GM23338 (cell line): Measurements from ENCODE around the gene RNF115. TPM values are rescaled to one million over a fixed set of nuclear protein-coding genes. Genes with fewer than 3 reads are reported as not detected.

Experiments
- ATAC-seq: fragments of 200-7000 bp; cut with Tn5 transposase; 3 replicates; pipeline ENCODE4 v1.9.1; 2020
- DNase-seq: peaks from one replicate; pipeline ENCODE4 v3.0.0-alpha.2; 2015; ENCODE audit warnings: low spot score
- H2AFZ ChIP-seq: fragments of 200-600 bp; sonication (generic); 2 replicates; pipeline ENCODE4 v1.8.0; 2016; ENCODE audit warnings: antibody characterized with exemption, mild to moderate bottlenecking, moderate library complexity
- H3F3A ChIP-seq: fragments of 200-600 bp; sonication (generic); replicated peaks from 2 replicates; pipeline ENCODE4 v1.8.0; 2017; ENCODE audit warnings: antibody characterized with exemption, mixed run types, low read depth
- H3K27ac ChIP-seq: fragments of 200-600 bp; sonication (generic); 2 replicates; pipeline ENCODE4 v1.6.1; 2016; ENCODE audit warnings: low read depth
- H3K27me3 ChIP-seq: fragments of 200-600 bp; sonication (generic); 2 replicates; pipeline ENCODE4 v1.8.0; 2016; ENCODE audit warnings: mild to moderate bottlenecking, mixed run types, moderate library complexity; ENCODE audit not compliant: insufficient read depth
- H3K36me3 ChIP-seq: fragments of 200-600 bp; sonication (generic); 2 replicates; pipeline ENCODE4 v1.8.0; 2016; ENCODE audit warnings: mild to moderate bottlenecking; ENCODE audit not compliant: insufficient read depth
- H3K4me1 ChIP-seq: fragments of 200-600 bp; sonication (generic); 2 replicates; pipeline ENCODE4 v1.8.0; 2016; ENCODE audit warnings: mild to moderate bottlenecking, moderate library complexity; ENCODE audit not compliant: insufficient read depth
- H3K4me2 ChIP-seq: fragments of 200-600 bp; sonication (generic); 2 replicates; pipeline ENCODE4 v1.7.1; 2017; ENCODE audit warnings: mixed run types
- H3K4me3 ChIP-seq: fragments of 200-600 bp; sonication (generic); 2 replicates; pipeline ENCODE4 v1.6.1; 2016; ENCODE audit warnings: mixed run types
- H3K79me2 ChIP-seq: fragments of 200-600 bp; sonication (generic); replicated peaks from 2 replicates; pipeline ENCODE4 v1.8.0; 2017; ENCODE audit warnings: mild to moderate bottlenecking; ENCODE audit not compliant: insufficient read depth
- H3K9me2 ChIP-seq: fragments of 200-600 bp; sonication (generic); 2 replicates; pipeline ENCODE4 v1.8.0; 2017; ENCODE audit not compliant: insufficient read depth
- H4K20me1 ChIP-seq: fragments of 200-600 bp; sonication (generic); replicated peaks from 2 replicates; pipeline ENCODE4 v1.8.0; 2017; ENCODE audit warnings: mild to moderate bottlenecking; ENCODE audit not compliant: insufficient read depth
- H3K27ac Mint-ChIP-seq: 2 replicates; pipeline ENCODE4 v1.8.0; 2020; ENCODE audit warnings: inconsistent platforms, mild to moderate bottlenecking, moderate library complexity, mixed read lengths
- H3K27me3 Mint-ChIP-seq: 3 replicates; pipeline ENCODE4 v1.8.0; 2022; ENCODE audit warnings: low read depth, mild to moderate bottlenecking, moderate library complexity, mixed read lengths, inconsistent platforms; ENCODE audit not compliant: insufficient read depth, poor library complexity
- H3K36me3 Mint-ChIP-seq: 3 replicates; pipeline ENCODE4 v1.8.0; 2021; ENCODE audit warnings: low read depth, mild to moderate bottlenecking, inconsistent platforms, moderate library complexity, mixed read lengths
- H3K4me1 Mint-ChIP-seq: 3 replicates; pipeline ENCODE4 v1.8.0; 2020; ENCODE audit warnings: mild to moderate bottlenecking, inconsistent platforms, mixed read lengths
- H3K4me3 Mint-ChIP-seq: 3 replicates; pipeline ENCODE4 v1.8.0; 2021; ENCODE audit warnings: moderate library complexity, mild to moderate bottlenecking, inconsistent platforms, mixed read lengths
- H3K9me3 Mint-ChIP-seq: 3 replicates; pipeline ENCODE4 v1.8.0; 2020; ENCODE audit warnings: moderate library complexity, mild to moderate bottlenecking, inconsistent platforms, mixed read lengths
- CREB1 ChIP-seq: fragments of 250-450 bp; sonication (Bioruptor Pico); IDR thresholded peaks from 2 replicates; pipeline ENCODE4 v1.5.0; 2020; ENCODE audit warnings: low read depth, mild to moderate bottlenecking, moderate library complexity
- CTCF ChIP-seq, 2 experiments: fragments of 200-600 bp in 1 of 2; sonication (generic) in 1 of 2; conservative IDR thresholded peaks; 2 replicates each; pipeline versions ENCODE4 v1.5.1 to v1.6.1; 2016 to 2017; ENCODE audit warnings: antibody characterized with exemption in 2 of 2, low read depth in 2 of 2, mild to moderate bottlenecking in 2 of 2, moderate library complexity in 1 of 2
- ETS1 ChIP-seq: IDR thresholded peaks from 2 replicates; pipeline ENCODE4 v1.6.1; 2016; ENCODE audit warnings: antibody characterized with exemption
- EZH2 ChIP-seq: fragments of 200-600 bp; sonication (generic); IDR thresholded peaks from one replicate; pipeline ENCODE4 v1.8.0; 2017; ENCODE audit warnings: antibody characterized with exemption, mild to moderate bottlenecking, low read depth; ENCODE audit not compliant: unreplicated experiment
- EZH2phosphoT487 ChIP-seq: fragments of 200-600 bp; sonication (generic); IDR thresholded peaks from one replicate; pipeline ENCODE4 v1.8.1; 2018; ENCODE audit warnings: antibody characterized with exemption; ENCODE audit not compliant: unreplicated experiment
- JUNB ChIP-seq: IDR thresholded peaks from one replicate; pipeline ENCODE4 v1.6.1; 2016; ENCODE audit warnings: antibody characterized with exemption; ENCODE audit not compliant: unreplicated experiment
- NANOG ChIP-seq: IDR thresholded peaks from 2 replicates; pipeline ENCODE4 v1.6.1; 2016; ENCODE audit warnings: antibody characterized with exemption, borderline replicate concordance
- POLR2AphosphoS5 ChIP-seq: IDR thresholded peaks from 2 replicates; pipeline ENCODE4 v1.6.1; 2016; ENCODE audit warnings: antibody characterized with exemption, low read depth
- REST ChIP-seq: IDR thresholded peaks from one replicate; pipeline ENCODE4 v1.6.1; 2018; ENCODE audit warnings: antibody characterized with exemption; ENCODE audit not compliant: unreplicated experiment
- STAT1 ChIP-seq: IDR thresholded peaks from one replicate; pipeline ENCODE4 v1.6.1; 2016; ENCODE audit warnings: antibody characterized with exemption; ENCODE audit not compliant: unreplicated experiment
- ZNF114 ChIP-seq: fragments of 250-450 bp; sonication (Bioruptor Pico); IDR thresholded peaks from 2 replicates; pipeline ENCODE4 v1.5.0; 2020; ENCODE audit warnings: mild to moderate bottlenecking, moderate library complexity
- ZNF331 ChIP-seq: fragments of 250-450 bp; sonication (Bioruptor Pico); IDR thresholded peaks from 2 replicates; pipeline ENCODE4 v1.5.0; 2020; ENCODE audit warnings: low read depth, mild to moderate bottlenecking, moderate library complexity
- ZNF462 ChIP-seq: fragments of 250-450 bp; sonication (Bioruptor Pico); IDR thresholded peaks from 2 replicates; pipeline ENCODE4 v1.5.0; 2020; ENCODE audit warnings: mild to moderate bottlenecking, moderate library complexity
- polyA plus RNA-seq: library from polyadenylated mRNA; unstranded; fragments of >200 nt; fragmentation: Nextera tagmentation; extraction: Ambion mirVana; gene quantifications from 2 replicates; pipeline ENCODE4 v1.2.1, GENCODE V29; 2016
- total RNA-seq: library from RNA; depleted of rRNA; stranded (reverse); fragments of >200 nt; shearing (Covaris generic); gene quantifications from 2 replicates; pipeline ENCODE4 v1.2.3, GENCODE V29; 2014

Gene RNF115
- total and polyA plus RNA-seq, 2 experiments from 2014 or later, result 10.6 to 10.9 TPM

- H4K20me1 ChIP-seq, result no peaks in the 10 kb centered on the region
- no peaks in the 10 kb centered on the region for H3K79me2 ChIP-seq
- ATAC-seq (peak; percentile 90), DNase-seq (no peak)
- H2AFZ ChIP-seq, result peak within 1 kb of the TSS; percentile 85
- H3K9me2 ChIP-seq, result 0 out of 2 replicates have a peak, but pooled peaks cover 3% of the 10 kb centered on the region
- Mint-ChIP-seq H3K36me3 (no peaks in the 10 kb centered on the region), H3K27ac (0 out of 2 replicates have a peak within 1 kb of the TSS, but pooled peaks have one; percentile 19), H3K4me3 (no peak within 1 kb of the TSS), H3K27me3 (peaks cover 7% of the 10 kb centered on the region), H3K4me1 (peaks cover 17% of the 10 kb centered on the region), H3K9me3 (no peaks in the 10 kb centered on the region)
- TF ChIP-seq ETS1 (no peak), ZNF114 (no peak), CREB1 (no peak), STAT1 (no peak), REST (no peak), JUNB (no peak), NANOG (no peak), EZH2phosphoT487 (no peak), ZNF462 (CRISPR knock-in tag) (no peak), CTCF (conservative IDR thresholded peaks at IDR 0.05; ENCODE audit: low read depth in 2 of 2) (no peak), POLR2AphosphoS5 (no peak), EZH2 (no peak), ZNF331 (CRISPR knock-in tag) (no peak)
- no peak within 1 kb of the TSS for H3K4me3 ChIP-seq
- no peak within 1 kb of the TSS for H3K27ac ChIP-seq
- no peaks in the 10 kb centered on the region for H3K4me1 ChIP-seq
- H3F3A ChIP-seq, result no peaks in the 10 kb centered on the region
- no peaks in the 10 kb centered on the region for H3K36me3 ChIP-seq
- no peaks in the 10 kb centered on the region for H3K27me3 ChIP-seq
- no peak within 1 kb of the TSS for H3K4me2 ChIP-seq
Observed at GRCh38 chr1:145707183-145707867, 116.6 kb downstream of the RNF115 start, which contains the start of gene PDZK1. PDZK1 (minus strand) TSS chr1:145707368; CDS start chr1:145688021, 19,347 bp downstream.
